ENCODE data around the gene RHCE.
"Not testable (repeated sequence)": the region's sequence is repeated elsewhere in the genome, so short reads cannot be mapped to it uniquely, and the experiment has no call there.

GRCh38 chr1:25405731-25406305 lies 14.8 kb downstream of the RHCE start:
- TF ChIP-seq, protein P1, sequence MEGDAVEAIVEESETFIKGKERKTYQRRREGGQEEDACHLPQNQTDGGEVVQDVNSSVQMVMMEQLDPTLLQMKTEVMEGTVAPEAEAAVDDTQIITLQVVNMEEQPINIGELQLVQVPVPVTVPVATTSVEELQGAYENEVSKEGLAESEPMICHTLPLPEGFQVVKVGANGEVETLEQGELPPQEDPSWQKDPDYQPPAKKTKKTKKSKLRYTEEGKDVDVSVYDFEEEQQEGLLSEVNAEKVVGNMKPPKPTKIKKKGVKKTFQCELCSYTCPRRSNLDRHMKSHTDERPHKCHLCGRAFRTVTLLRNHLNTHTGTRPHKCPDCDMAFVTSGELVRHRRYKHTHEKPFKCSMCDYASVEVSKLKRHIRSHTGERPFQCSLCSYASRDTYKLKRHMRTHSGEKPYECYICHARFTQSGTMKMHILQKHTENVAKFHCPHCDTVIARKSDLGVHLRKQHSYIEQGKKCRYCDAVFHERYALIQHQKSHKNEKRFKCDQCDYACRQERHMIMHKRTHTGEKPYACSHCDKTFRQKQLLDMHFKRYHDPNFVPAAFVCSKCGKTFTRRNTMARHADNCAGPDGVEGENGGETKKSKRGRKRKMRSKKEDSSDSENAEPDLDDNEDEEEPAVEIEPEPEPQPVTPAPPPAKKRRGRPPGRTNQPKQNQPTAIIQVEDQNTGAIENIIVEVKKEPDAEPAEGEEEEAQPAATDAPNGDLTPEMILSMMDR (IDR thresholded peaks at IDR 0.05) = not testable (repeated sequence)
- TF ChIP-seq POLR2A (IDR thresholded peaks at IDR 0.05) = not testable (repeated sequence)
